ENCODE results near the gene HCAR1.

DNA sequence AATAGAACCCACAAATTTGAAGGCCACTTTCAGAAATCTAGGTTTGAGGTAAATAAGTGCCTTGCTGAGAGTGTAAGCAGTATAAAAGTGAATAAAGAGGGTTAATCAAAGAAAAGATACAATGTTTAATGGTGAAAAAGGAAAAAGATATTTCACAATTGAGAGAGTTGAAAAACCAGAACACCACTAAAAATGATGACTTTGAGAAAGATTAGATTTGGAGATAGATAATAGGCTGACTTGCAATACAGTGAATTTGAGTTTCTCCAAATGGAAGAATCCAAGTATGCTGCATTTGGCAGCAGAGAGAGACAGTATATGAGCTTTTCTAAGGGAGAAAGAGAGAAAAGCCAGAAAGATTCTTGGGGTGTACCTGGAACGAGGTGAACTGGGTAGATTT is 24.1 kb upstream of the HCAR1 start:
- TF ChIP-seq, protein P1, sequence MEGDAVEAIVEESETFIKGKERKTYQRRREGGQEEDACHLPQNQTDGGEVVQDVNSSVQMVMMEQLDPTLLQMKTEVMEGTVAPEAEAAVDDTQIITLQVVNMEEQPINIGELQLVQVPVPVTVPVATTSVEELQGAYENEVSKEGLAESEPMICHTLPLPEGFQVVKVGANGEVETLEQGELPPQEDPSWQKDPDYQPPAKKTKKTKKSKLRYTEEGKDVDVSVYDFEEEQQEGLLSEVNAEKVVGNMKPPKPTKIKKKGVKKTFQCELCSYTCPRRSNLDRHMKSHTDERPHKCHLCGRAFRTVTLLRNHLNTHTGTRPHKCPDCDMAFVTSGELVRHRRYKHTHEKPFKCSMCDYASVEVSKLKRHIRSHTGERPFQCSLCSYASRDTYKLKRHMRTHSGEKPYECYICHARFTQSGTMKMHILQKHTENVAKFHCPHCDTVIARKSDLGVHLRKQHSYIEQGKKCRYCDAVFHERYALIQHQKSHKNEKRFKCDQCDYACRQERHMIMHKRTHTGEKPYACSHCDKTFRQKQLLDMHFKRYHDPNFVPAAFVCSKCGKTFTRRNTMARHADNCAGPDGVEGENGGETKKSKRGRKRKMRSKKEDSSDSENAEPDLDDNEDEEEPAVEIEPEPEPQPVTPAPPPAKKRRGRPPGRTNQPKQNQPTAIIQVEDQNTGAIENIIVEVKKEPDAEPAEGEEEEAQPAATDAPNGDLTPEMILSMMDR (IDR thresholded peaks at IDR 0.05): no peak
- TF ChIP-seq POLR2AphosphoS5 (IDR thresholded peaks at IDR 0.05; ENCODE audit: low read depth, low read length): no peak
- TF ChIP-seq SIN3A (IDR thresholded peaks at IDR 0.05; ENCODE audit: borderline replicate concordance, insufficient read depth, low read depth, low read length): no peak
- TF ChIP-seq, protein P2, sequence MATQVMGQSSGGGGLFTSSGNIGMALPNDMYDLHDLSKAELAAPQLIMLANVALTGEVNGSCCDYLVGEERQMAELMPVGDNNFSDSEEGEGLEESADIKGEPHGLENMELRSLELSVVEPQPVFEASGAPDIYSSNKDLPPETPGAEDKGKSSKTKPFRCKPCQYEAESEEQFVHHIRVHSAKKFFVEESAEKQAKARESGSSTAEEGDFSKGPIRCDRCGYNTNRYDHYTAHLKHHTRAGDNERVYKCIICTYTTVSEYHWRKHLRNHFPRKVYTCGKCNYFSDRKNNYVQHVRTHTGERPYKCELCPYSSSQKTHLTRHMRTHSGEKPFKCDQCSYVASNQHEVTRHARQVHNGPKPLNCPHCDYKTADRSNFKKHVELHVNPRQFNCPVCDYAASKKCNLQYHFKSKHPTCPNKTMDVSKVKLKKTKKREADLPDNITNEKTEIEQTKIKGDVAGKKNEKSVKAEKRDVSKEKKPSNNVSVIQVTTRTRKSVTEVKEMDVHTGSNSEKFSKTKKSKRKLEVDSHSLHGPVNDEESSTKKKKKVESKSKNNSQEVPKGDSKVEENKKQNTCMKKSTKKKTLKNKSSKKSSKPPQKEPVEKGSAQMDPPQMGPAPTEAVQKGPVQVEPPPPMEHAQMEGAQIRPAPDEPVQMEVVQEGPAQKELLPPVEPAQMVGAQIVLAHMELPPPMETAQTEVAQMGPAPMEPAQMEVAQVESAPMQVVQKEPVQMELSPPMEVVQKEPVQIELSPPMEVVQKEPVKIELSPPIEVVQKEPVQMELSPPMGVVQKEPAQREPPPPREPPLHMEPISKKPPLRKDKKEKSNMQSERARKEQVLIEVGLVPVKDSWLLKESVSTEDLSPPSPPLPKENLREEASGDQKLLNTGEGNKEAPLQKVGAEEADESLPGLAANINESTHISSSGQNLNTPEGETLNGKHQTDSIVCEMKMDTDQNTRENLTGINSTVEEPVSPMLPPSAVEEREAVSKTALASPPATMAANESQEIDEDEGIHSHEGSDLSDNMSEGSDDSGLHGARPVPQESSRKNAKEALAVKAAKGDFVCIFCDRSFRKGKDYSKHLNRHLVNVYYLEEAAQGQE (IDR thresholded peaks at IDR 0.05; ENCODE audit: insufficient read depth in 1 of 2, low read depth in 2 of 2, low read length in 1 of 2): no peak
